ENCODE data around the gene NDUFV2. TPM values are rescaled to one million over a fixed set of nuclear protein-coding genes. Genes with fewer than 3 reads are reported as not detected.

NDUFV2 gene
- total and polyA plus RNA-seq, 2 of the 8 experiments (the other 6 are each of a cell fraction or from before 2014, with no cell fraction given) = 90.8 to 191 TPM

DNA sequence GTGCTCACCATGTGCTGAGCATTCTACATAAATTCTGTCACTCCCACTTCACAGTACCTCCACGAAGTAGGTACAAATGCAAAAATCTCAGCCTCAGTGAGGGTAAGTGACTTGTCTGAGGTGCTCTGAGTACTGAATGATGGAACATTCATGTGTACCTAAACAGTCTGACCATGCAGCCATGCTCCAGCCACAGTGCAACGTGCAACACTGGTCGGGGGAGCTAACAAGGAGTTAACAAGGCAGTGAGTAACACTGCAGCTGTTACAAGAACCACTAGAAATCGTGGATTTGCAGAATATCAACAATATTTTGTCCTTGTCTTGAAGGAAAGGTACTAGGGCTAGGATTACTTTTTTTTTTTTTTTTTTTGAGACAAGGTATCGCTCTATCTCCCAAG lies 36.6 kb upstream of the NDUFV2 start:
- Histone ChIP-seq H3K9me3 (ENCODE audit: insufficient read depth in 2 of 2, low read depth in 1 of 2, low read length in 1 of 2) (no peaks in the 10 kb centered on the region), H3K4me3 (ENCODE audit: extremely low read depth in 1 of 4, insufficient read depth in 2 of 4, low read depth in 3 of 4, low read length in 4 of 4) (no peak overlapping the region), H4K20me1 (replicated peaks in 1 of 2; ENCODE audit: control insufficient read depth in 1 of 2, insufficient read depth in 2 of 2, low read length in 2 of 2) (no peaks in the 10 kb centered on the region), H3K27ac (ENCODE audit: low read depth, low read length) (no peak overlapping the region), H3K23me2 (ENCODE audit: low read depth, low read length) (no peaks in the 10 kb centered on the region; the same call in 1 of the 2 replicates), H2BK5ac (ENCODE audit: low read depth, low read length) (no peak overlapping the region), H3K18ac (ENCODE audit: extremely low read depth, low read length) (no peak overlapping the region), H3K14ac (ENCODE audit: insufficient read length) (no peak overlapping the region), H3K79me2 (ENCODE audit: control insufficient read depth in 1 of 2, insufficient read depth in 2 of 2, low read length in 2 of 2) (no peaks in the 10 kb centered on the region), H3K27me3 (replicated peaks in 1 of 4; ENCODE audit: control insufficient read depth in 3 of 4, extremely low read depth in 1 of 4, insufficient read depth in 3 of 4, low read length in 3 of 4) (no peaks in the 10 kb centered on the region), H3K9ac (replicated peaks in 1 of 4; ENCODE audit: extremely low read depth in 1 of 4, low read depth in 3 of 4, low read length in 3 of 4) (no peak overlapping the region), H4K8ac (ENCODE audit: extremely low read depth, insufficient read depth, low read length) (no peak overlapping the region; the same call in 1 of the 2 replicates), H2BK120ac (replicated peaks; ENCODE audit: low read depth, low read length) (no peak overlapping the region), H2BK12ac (ENCODE audit: low read depth, low read length) (no peak overlapping the region), H4K91ac (replicated peaks; ENCODE audit: insufficient read length, low read length) (peak overlapping the region; percentile 5), H3K36me3 (ENCODE audit: control insufficient read depth in 2 of 4, insufficient read depth in 4 of 4, low read length in 3 of 4) (no peaks in the 10 kb centered on the region), H2BK20ac (ENCODE audit: low read length) (no peak overlapping the region), H3K4ac (replicated peaks; ENCODE audit: insufficient read length, low read depth, low read length) (no peak overlapping the region), H2AFZ (ENCODE audit: low read length) (0 out of 2 replicates have a peak overlapping the region, but pooled peaks have one; percentile 7), H3K4me1 (replicated peaks in 1 of 4; ENCODE audit: control insufficient read depth in 3 of 4, insufficient read depth in 4 of 4, low read length in 3 of 4) (no peaks in the 10 kb centered on the region), H4K5ac (ENCODE audit: insufficient read length, low read depth, low read length) (no peak overlapping the region), H2AK5ac (ENCODE audit: low read depth, low read length) (no peak overlapping the region), H3K23ac (ENCODE audit: insufficient read length) (no peak overlapping the region), H3K4me2 (ENCODE audit: insufficient read depth in 1 of 2, low read depth in 2 of 2, low read length in 2 of 2) (no peak overlapping the region), H3K56ac (replicated peaks; ENCODE audit: insufficient read length, low read depth, low read length) (no peak overlapping the region), H2BK15ac (ENCODE audit: low read length) (no peak overlapping the region), H3K79me1 (ENCODE audit: low read depth, low read length) (no peaks in the 10 kb centered on the region)
- WGBS, 2 experiments (ENCODE audit: extremely low coverage in 1 of 2, insufficient coverage in 1 of 2, insufficient read length in 1 of 2, insufficient replicate concordance in 2 of 2, low coverage in 1 of 2, low lambda C conversion rate in 2 of 2, missing lambda C conversion rate in 1 of 2) = 93% methylated on average over 4 of the region's 5 CpGs; no CpG with 5 or more reads in 1 of the 2 experiments
- CTCF ChIA-PET (ENCODE audit: partially characterized antibody) = interaction anchor here (0.7 to 1.3 kb wide), 4 partner anchors 8 to 356 kb away, joined by 3 read pairs; no protein-coding TSS in a partner anchor
- DNase-seq (ENCODE audit: low read depth in 1 of 2, low spot score in 2 of 2) (no peak), FAIRE-seq (no peak)
- TF ChIP-seq E2F6 (IDR thresholded peaks at IDR 0.05) (no peak), EZH2 (IDR thresholded peaks at IDR 0.05; ENCODE audit: low read depth, low read length, severe bottlenecking) (no peak), EGR1 (IDR thresholded peaks at IDR 0.05; ENCODE audit: borderline replicate concordance, low read depth, low read length) (no peak), SIRT6 (IDR thresholded peaks at IDR 0.05; ENCODE audit: low read length) (no peak), NRF1 (IDR thresholded peaks at IDR 0.05; ENCODE audit: low read depth, low read length) (no peak), TAF1 (IDR thresholded peaks at IDR 0.05; ENCODE audit: low read depth, low read length) (no peak), KDM1A (IDR thresholded peaks at IDR 0.05; ENCODE audit: borderline replicate concordance, low read length) (no peak), ATF2 (IDR thresholded peaks at IDR 0.05; ENCODE audit: low read length) (no peak), YY1 (IDR thresholded peaks at IDR 0.05; ENCODE audit: low read depth, low read length) (no peak)
- POLR2A ChIA-PET (ENCODE audit: partially characterized antibody) = no interaction called here
